ENCODE data around the gene IFNAR2.

Gene IFNAR2

DNA sequence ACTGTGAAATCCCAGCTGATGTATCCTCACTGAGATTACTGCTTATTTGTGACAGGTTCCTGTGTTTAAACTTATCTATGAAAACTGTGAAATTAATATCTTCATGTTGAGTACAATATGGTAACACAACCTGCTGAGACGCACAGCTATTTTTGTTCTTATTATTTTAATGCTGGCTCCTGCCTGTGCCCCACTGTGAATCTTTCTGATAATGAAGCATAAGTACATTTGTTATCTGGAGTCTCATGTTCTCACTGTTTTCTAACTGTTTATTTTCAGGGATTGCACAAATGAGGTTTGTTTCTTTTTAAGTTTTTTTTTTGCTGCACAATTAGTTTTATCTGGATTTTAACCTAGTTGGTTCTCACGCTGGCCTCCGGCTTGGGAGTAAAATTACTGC is 39.9 kb upstream of the IFNAR2 start (continued):
- TF ChIP-seq ZBTB17 (tag by site-specific recombination; IDR thresholded peaks at IDR 0.05) (no peak), ZBTB1 (tag by site-specific recombination; IDR thresholded peaks at IDR 0.05) (no peak), ZNF530 (tag by site-specific recombination; IDR thresholded peaks at IDR 0.05; ENCODE audit: low read depth) (no peak), ZNF561 (tag by site-specific recombination; IDR thresholded peaks at IDR 0.05; ENCODE audit: borderline replicate concordance) (0 out of 2 replicates have a peak, but pooled peaks have one; percentile 22), HOXD13 (CRISPR knock-in tag; IDR thresholded peaks at IDR 0.05; ENCODE audit: borderline replicate concordance) (no peak), TCF7L2 (IDR thresholded peaks at IDR 0.05; ENCODE audit: borderline replicate concordance, low read depth, low read length) (no peak), OSR2 (tag by site-specific recombination; IDR thresholded peaks at IDR 0.05) (peak; percentile 85), ZNF549 (tag by site-specific recombination; IDR thresholded peaks at IDR 0.05) (no peak), ZNF621 (tag by site-specific recombination; IDR thresholded peaks at IDR 0.05) (no peak), ZNF501 (tag by site-specific recombination; IDR thresholded peaks at IDR 0.05) (no peak), ZNF544 (tag by site-specific recombination; IDR thresholded peaks at IDR 0.05) (no peak), ZNF654 (tag by site-specific recombination; IDR thresholded peaks at IDR 0.05; ENCODE audit: low read depth) (no peak), MEIS1 (CRISPR knock-in tag; IDR thresholded peaks at IDR 0.05; ENCODE audit: borderline replicate concordance) (no peak), ZNF670 (tag by site-specific recombination; IDR thresholded peaks at IDR 0.05; ENCODE audit: low read depth) (no peak), ZBTB7A (tag by site-specific recombination; IDR thresholded peaks at IDR 0.05; ENCODE audit: low read depth) (no peak), KLF7 (tag by site-specific recombination; IDR thresholded peaks at IDR 0.05; ENCODE audit: borderline replicate concordance) (no peak), ZNF664 (tag by site-specific recombination; IDR thresholded peaks at IDR 0.05) (no peak), ZNF600 (tag by site-specific recombination; IDR thresholded peaks at IDR 0.05) (no peak), ZIC2 (tag by site-specific recombination; IDR thresholded peaks at IDR 0.05) (peak; percentile 72), ZNF391 (tag by site-specific recombination; IDR thresholded peaks at IDR 0.05; ENCODE audit: borderline replicate concordance, low read depth) (no peak), ZNF768 (tag by site-specific recombination; IDR thresholded peaks at IDR 0.05) (no peak), HOXA7 (CRISPR knock-in tag; IDR thresholded peaks at IDR 0.05; ENCODE audit: borderline replicate concordance) (no peak), OVOL3 (tag by site-specific recombination; IDR thresholded peaks at IDR 0.05) (peak; percentile 45; the same call in 1 of the 2 replicates), ZNF157 (tag by site-specific recombination; IDR thresholded peaks at IDR 0.05) (no peak)
- TF ChIP-seq, protein P1, sequence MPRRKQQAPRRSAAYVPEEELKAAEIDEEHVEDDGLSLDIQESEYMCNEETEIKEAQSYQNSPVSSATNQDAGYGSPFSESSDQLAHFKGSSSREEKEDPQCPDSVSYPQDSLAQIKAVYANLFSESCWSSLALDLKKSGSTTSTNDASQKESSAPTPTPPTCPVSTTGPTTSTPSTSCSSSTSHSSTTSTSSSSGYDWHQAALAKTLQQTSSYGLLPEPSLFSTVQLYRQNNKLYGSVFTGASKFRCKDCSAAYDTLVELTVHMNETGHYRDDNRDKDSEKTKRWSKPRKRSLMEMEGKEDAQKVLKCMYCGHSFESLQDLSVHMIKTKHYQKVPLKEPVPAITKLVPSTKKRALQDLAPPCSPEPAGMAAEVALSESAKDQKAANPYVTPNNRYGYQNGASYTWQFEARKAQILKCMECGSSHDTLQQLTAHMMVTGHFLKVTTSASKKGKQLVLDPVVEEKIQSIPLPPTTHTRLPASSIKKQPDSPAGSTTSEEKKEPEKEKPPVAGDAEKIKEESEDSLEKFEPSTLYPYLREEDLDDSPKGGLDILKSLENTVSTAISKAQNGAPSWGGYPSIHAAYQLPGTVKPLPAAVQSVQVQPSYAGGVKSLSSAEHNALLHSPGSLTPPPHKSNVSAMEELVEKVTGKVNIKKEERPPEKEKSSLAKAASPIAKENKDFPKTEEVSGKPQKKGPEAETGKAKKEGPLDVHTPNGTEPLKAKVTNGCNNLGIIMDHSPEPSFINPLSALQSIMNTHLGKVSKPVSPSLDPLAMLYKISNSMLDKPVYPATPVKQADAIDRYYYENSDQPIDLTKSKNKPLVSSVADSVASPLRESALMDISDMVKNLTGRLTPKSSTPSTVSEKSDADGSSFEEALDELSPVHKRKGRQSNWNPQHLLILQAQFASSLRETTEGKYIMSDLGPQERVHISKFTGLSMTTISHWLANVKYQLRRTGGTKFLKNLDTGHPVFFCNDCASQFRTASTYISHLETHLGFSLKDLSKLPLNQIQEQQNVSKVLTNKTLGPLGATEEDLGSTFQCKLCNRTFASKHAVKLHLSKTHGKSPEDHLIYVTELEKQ (tag by site-specific recombination; IDR thresholded peaks at IDR 0.05; ENCODE audit: borderline replicate concordance), result no peak
- TF ChIP-seq, protein P2, sequence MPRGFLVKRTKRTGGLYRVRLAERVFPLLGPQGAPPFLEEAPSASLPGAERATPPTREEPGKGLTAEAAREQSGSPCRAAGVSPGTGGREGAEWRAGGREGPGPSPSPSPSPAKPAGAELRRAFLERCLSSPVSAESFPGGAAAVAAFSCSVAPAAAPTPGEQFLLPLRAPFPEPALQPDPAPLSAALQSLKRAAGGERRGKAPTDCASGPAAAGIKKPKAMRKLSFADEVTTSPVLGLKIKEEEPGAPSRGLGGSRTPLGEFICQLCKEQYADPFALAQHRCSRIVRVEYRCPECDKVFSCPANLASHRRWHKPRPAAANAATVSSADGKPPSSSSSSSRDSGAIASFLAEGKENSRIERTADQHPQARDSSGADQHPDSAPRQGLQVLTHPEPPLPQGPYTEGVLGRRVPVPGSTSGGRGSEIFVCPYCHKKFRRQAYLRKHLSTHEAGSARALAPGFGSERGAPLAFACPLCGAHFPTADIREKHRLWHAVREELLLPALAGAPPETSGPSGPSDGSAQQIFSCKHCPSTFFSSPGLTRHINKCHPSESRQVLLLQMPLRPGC (tag by site-specific recombination; IDR thresholded peaks at IDR 0.05), result peak; percentile 39; the same call in 1 of the 2 replicates
- TF ChIP-seq, protein P3, sequence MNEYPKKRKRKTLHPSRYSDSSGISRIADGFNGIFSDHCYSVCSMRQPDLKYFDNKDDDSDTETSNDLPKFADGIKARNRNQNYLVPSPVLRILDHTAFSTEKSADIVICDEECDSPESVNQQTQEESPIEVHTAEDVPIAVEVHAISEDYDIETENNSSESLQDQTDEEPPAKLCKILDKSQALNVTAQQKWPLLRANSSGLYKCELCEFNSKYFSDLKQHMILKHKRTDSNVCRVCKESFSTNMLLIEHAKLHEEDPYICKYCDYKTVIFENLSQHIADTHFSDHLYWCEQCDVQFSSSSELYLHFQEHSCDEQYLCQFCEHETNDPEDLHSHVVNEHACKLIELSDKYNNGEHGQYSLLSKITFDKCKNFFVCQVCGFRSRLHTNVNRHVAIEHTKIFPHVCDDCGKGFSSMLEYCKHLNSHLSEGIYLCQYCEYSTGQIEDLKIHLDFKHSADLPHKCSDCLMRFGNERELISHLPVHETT (tag by site-specific recombination; IDR thresholded peaks at IDR 0.05), result peak; percentile 63; the same call in 1 of the 2 replicates
- TF ChIP-seq, protein P4, sequence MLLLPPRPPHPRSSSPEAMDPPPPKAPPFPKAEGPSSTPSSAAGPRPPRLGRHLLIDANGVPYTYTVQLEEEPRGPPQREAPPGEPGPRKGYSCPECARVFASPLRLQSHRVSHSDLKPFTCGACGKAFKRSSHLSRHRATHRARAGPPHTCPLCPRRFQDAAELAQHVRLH (tag by site-specific recombination; IDR thresholded peaks at IDR 0.05), result no peak
- TF ChIP-seq, protein P5, sequence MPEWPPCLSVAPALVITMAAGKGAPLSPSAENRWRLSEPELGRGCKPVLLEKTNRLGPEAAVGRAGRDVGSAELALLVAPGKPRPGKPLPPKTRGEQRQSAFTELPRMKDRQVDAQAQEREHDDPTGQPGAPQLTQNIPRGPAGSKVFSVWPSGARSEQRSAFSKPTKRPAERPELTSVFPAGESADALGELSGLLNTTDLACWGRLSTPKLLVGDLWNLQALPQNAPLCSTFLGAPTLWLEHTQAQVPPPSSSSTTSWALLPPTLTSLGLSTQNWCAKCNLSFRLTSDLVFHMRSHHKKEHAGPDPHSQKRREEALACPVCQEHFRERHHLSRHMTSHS (tag by site-specific recombination; IDR thresholded peaks at IDR 0.05), result no peak
